K562 (cell line): ENCODE results near the gene SIRT4. TPM values are rescaled to one million over a fixed set of nuclear protein-coding genes. Genes with fewer than 3 reads are reported as not detected.

Source experiments
- ATAC-seq: fragments of 200-7000 bp; cut with Tn5 transposase; 3 replicates; pipeline ENCODE4 v1.9.1; 2020; ENCODE audit warnings: moderate library complexity
- BruUV-seq: library from RNA; stranded (reverse); fragments of 400-500 nt; replicated peaks from 2 replicates; lab custom pipeline; 2021; lab: Mats Ljungman, UMichigan
- CTCF ChIA-PET: fragments of 300-600 bp; formaldehyde crosslinking; extraction: SDS; loops from one replicate; lab custom pipeline; 2021; ENCODE audit warnings: low intra/inter-chr PET ratio; lab: Yijun Ruan, JAX
- POLR2A ChIA-PET: fragments of 300-600, 350-650 bp; sonication (Branson Sonifier 250); formaldehyde crosslinking; extraction: SDS; loops from one replicate; lab custom pipeline; 2021; ENCODE audit warnings: antibody characterized with exemption, inconsistent platforms; lab: Yijun Ruan, JAX
- DNase-seq, 4 experiments: peaks; one replicate each; pipeline versions ENCODE4 v3.0.0 to v3.0.0-alpha.2; 2011 to 2018; ENCODE audit warnings: low spot score in 3 of 4, mixed read lengths in 3 of 4; ENCODE audit errors: extremely low read depth in 1 of 4
- FAIRE-seq: peaks from 2 replicates; lab custom pipeline; 2011; peaks lifted over from hg19 to GRCh38; lab: Jason Lieb, UNC
- H2AFZ ChIP-seq: 2 replicates; pipeline ENCODE4 v1.6.0; 2011; ENCODE audit warnings: low read depth, low read length, control low read depth, inconsistent platforms
- H3K27ac ChIP-seq: fragments of 200-600 bp; 3 replicates; pipeline ENCODE4 v1.8.0; 2011; ENCODE audit warnings: low read depth, mild to moderate bottlenecking, control low read depth, inconsistent platforms, low read length, moderate library complexity, mixed read lengths; ENCODE audit errors: extremely low read depth
- H3K27me3 ChIP-seq, 2 experiments: fragments of 300-600 bp in 1 of 2; 2 replicates in 1 of 2; 3 replicates in 1 of 2; pipeline versions ENCODE4 v1.6.0 to v1.8.0; 2011; ENCODE audit warnings: inconsistent platforms in 2 of 2, low read length in 2 of 2, mild to moderate bottlenecking in 1 of 2, mixed read lengths in 1 of 2, moderate library complexity in 1 of 2; ENCODE audit not compliant: control insufficient read depth in 2 of 2, insufficient read depth in 2 of 2
- H3K36me3 ChIP-seq: fragments of 300-600 bp; 3 replicates; pipeline ENCODE4 v1.8.0; 2011; ENCODE audit warnings: mild to moderate bottlenecking, low read length, inconsistent platforms; ENCODE audit not compliant: control insufficient read depth, insufficient read depth
- H3K4me1 ChIP-seq, 2 experiments: fragments of 200-600 bp in 1 of 2; replicated peaks in 1 of 2; 2 replicates in 1 of 2; 3 replicates in 1 of 2; pipeline versions ENCODE4 v1.5.1 to v1.8.0; 2011; ENCODE audit warnings: inconsistent platforms in 2 of 2, low read length in 2 of 2, mild to moderate bottlenecking in 1 of 2, mixed read lengths in 1 of 2, moderate library complexity in 1 of 2; ENCODE audit not compliant: control insufficient read depth in 2 of 2, insufficient read depth in 2 of 2
- H3K4me2 ChIP-seq: 2 replicates; pipeline ENCODE4 v1.6.1; 2011; ENCODE audit warnings: low read length, control low read depth, inconsistent platforms, mixed read lengths; ENCODE audit not compliant: insufficient read depth
- H3K4me3 ChIP-seq: fragments of 200-600 bp; sonication (generic), shearing (Covaris generic); 2 replicates; pipeline ENCODE4 v1.5.1; 2016; ENCODE audit warnings: control low read depth, inconsistent platforms
- H3K79me2 ChIP-seq: fragments of 200-600 bp; 3 replicates; pipeline ENCODE4 v1.8.0; 2011; ENCODE audit warnings: low read length, inconsistent platforms; ENCODE audit not compliant: control insufficient read depth, insufficient read depth
- H3K9ac ChIP-seq, 2 experiments: 2 replicates each; pipeline versions ENCODE4 v1.6.0 to v1.6.1; 2011; ENCODE audit warnings: low read depth in 2 of 2, low read length in 2 of 2, control low read depth in 1 of 2, inconsistent platforms in 1 of 2, mild to moderate bottlenecking in 1 of 2, mixed read lengths in 1 of 2; ENCODE audit not compliant: insufficient read depth in 1 of 2
- H3K9me1 ChIP-seq: one replicate; pipeline ENCODE4 v1.6.0; 2011; ENCODE audit warnings: inconsistent platforms, mild to moderate bottlenecking, low read length, moderate library complexity; ENCODE audit not compliant: control insufficient read depth, insufficient read depth
- H3K9me3 ChIP-seq: replicated peaks from 2 replicates; pipeline ENCODE4 v1.5.1; 2011; ENCODE audit warnings: low read depth, low read length, inconsistent platforms; ENCODE audit not compliant: control insufficient read depth, insufficient read depth
- H4K20me1 ChIP-seq: replicated peaks from 2 replicates; pipeline ENCODE4 v1.6.1; 2011; ENCODE audit warnings: low read length, inconsistent platforms, mixed read lengths; ENCODE audit not compliant: control insufficient read depth, insufficient read depth
- FIP1L1 ChIP-seq: fragments of 200-400 bp; formaldehyde crosslinking; IDR thresholded peaks from 2 replicates; pipeline ENCODE4 v1.6.1; 2018; ENCODE audit warnings: mild to moderate bottlenecking, low read depth, low read length; ENCODE audit not compliant: poor library complexity, severe bottlenecking
- POLR3A ChIP-seq: IDR thresholded peaks from 2 replicates; pipeline ENCODE4 v1.6.1; 2011; ENCODE audit warnings: borderline replicate concordance, mild to moderate bottlenecking, moderate library complexity; ENCODE audit not compliant: insufficient read length, insufficient read depth; ENCODE audit errors: extremely low read depth
- SMARCC2 ChIP-seq: fragments of 450-650 bp; IDR thresholded peaks from 2 replicates; pipeline ENCODE4 v1.6.1; 2017; ENCODE audit warnings: antibody characterized with exemption, moderate library complexity, mild to moderate bottlenecking, low read depth
- ZNF436 ChIP-seq: fragments of 250-450, 450-650 bp; sonication (Bioruptor Pico); formaldehyde crosslinking; IDR thresholded peaks from 2 replicates; pipeline ENCODE4 v1.7.0; 2020; ENCODE audit warnings: mild to moderate bottlenecking
- WGBS: fragments of 100-300 bp; shearing (Covaris generic); methylation state at CpG from one replicate; pipeline ENCODE4 v1.1.6; 2016; ENCODE audit warnings: low coverage, mixed read lengths; ENCODE audit not compliant: insufficient coverage; ENCODE audit errors: missing lambda C conversion rate; 5-methylcytosine and 5-hydroxymethylcytosine counted together
- in situ Hi-C: fragments of 300-500 bp; cut with MboI; formaldehyde crosslinking; loops from 4 replicates; pipeline ENCODE4 v1.15.0; 2018; ENCODE audit warnings: inconsistent platforms, mixed read lengths
- intact Hi-C: fragments of 100-400 bp; cut with micrococcal nuclease; formaldehyde crosslinking; loops from 2 replicates; pipeline ENCODE4 v1.14.2; 2022
- polyA plus RNA-seq, 8 experiments: library from polyadenylated mRNA; depleted of rRNA in 4 of 8; stranded (reverse) in 5 of 8; unstranded in 3 of 8; fragments of >200 nt; fragmentation: Nextera tagmentation in 2 of 8; fragmentation: Illumina TruSeq in 1 of 8; extraction: Ambion mirVana in 2 of 8; extraction: Trizol in 1 of 8; gene quantifications; 2 replicates each; pipeline versions ENCODE4 v1.2.1 to v1.2.3, GENCODE V29; 2011 to 2014; ENCODE audit warnings: inconsistent platforms in 1 of 8, missing spikeins in 1 of 8
- total RNA-seq, 7 experiments: library from RNA; depleted of rRNA in 6 of 7; stranded (reverse); fragments of >200 nt in 6 of 7; fragmentation: Illumina TruSeq in 2 of 7; extraction: Trizol in 2 of 7; gene quantifications; 2 replicates each; pipeline versions ENCODE4 v1.2.1 to v1.2.3, GENCODE V29; 2011 to 2021; ENCODE audit warnings: low replicate concordance in 1 of 7

SIRT4 gene
- total and polyA plus RNA-seq, 9 of the 15 experiments (the other 6 are each of a cell fraction or from before 2014, with no cell fraction given), result 0.86 to 5.2 (median 2.4) TPM

DNA sequence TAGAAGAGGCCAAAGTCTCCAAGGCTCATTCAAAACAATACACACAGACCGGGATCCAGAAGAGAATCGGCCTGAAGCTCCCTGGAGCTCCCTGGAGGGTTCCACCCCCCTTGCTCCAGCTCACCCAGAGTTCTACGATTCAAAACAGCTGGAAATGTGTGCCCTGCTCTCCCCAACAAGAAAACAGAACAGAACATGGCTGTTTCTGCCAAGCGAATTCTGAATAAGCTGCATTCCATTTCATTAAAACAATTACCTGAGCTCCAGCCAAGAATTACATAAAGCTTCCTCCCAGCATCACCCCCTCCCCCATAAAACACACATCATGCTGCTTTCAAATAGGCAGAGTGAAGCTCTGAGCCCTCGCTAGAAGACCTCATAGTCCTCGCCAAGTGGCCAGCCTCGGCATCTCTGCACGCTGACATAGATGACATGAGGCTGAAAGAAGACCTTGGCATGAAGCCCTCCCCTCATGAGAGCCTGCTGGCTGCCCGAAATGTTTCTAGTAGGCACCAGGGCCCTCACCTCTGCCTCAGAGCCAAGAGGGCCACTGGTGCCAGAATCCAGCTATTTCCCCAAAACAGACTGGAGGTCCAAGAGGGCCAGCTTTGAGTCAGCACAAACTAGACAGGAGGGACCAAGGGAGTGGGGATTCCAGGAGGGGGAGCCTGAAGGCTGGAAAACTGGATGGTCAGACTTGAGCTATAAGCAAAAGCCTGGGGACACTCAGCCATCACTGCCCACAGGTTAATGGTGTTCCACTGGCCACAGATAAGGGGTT is 44.9 kb upstream of the SIRT4 start (continued):
- no peak for TF ChIP-seq SMARCC2

DNA sequence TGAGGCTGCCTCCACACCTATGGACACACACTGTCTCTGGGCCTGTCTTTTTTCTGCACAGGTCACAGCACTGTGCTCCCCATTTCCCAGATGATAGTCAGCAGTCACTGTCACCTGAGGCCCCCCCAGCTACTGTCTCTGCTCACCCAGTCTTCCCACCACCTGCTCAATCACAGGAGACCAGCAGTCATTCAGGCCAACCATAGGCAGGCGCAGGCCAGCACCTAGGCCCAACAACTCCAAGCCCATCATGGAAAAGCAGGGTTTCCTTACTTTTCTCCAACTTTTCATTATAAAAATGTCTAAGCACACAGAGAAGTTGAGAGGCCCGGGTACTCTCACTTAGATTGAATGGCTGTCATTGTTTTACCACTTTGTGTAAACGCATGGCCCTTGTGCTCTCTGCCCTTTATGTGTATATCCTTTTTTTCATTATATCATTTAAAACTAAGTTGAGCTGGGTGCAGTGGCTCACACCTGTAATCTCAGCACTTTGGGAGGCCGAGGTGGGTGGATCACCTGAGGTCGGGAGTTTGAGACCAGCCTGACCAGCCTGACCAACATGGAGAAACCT is 43.7 kb upstream of the SIRT4 start:
- 93% methylated on average over 5 of the region's 5 CpGs for WGBS
- H3K9me1 ChIP-seq, result no peaks in the 10 kb centered on the region
- H3K27me3 ChIP-seq, result no peaks in the 10 kb centered on the region
- H3K27ac ChIP-seq, result no peak overlapping the region
- BruUV-seq, result no TSS peak
- no peak for DNase-seq
- no peak for ATAC-seq
- no peak overlapping the region for H3K4me3 ChIP-seq
- in situ Hi-C loops (no loop called here), intact Hi-C loops (no loop called here)
- H3K79me2 ChIP-seq, result peaks cover 42% of the 10 kb centered on the region; the same call in 2 of the 3 replicates
- no peak overlapping the region for H3K9ac ChIP-seq
- no peak for FAIRE-seq
- peaks cover 6% of the 10 kb centered on the region; the same call in 1 of the 2 replicates for H4K20me1 ChIP-seq
- TF ChIP-seq FIP1L1, result no peak
- no peak for TF ChIP-seq ZNF436
- TF ChIP-seq POLR3A, result no peak
- POLR2A ChIA-PET, result interaction anchor here (0.6 to 10.5 kb wide), 5 partner anchors 9 to 60 kb away, joined by 3 to 110 read pairs (median 13); partner anchors contain the start of genes GCN1, RNU4-2 and RPLP0
- H3K4me2 ChIP-seq, result no peak overlapping the region
- CTCF ChIA-PET, result no interaction called here
- H3K36me3 ChIP-seq, result peaks cover 13% of the 10 kb centered on the region; the same call in 2 of the 3 replicates
- no peaks in the 10 kb centered on the region for H3K9me3 ChIP-seq
- H3K4me1 ChIP-seq, result peaks cover 19% of the 10 kb centered on the region in 2 experiments; a peak in 4 of 5 replicates
- H2AFZ ChIP-seq, result no peak overlapping the region
